ENCODE data around the gene MFSD1. TPM values are rescaled to one million over a fixed set of nuclear protein-coding genes. Genes with fewer than 3 reads are reported as not detected.

Gene MFSD1
- total and polyA plus RNA-seq, 2 of the 8 experiments (the other 6 are each of a cell fraction or from before 2014, with no cell fraction given), result 9.3 to 11.5 TPM

DNA sequence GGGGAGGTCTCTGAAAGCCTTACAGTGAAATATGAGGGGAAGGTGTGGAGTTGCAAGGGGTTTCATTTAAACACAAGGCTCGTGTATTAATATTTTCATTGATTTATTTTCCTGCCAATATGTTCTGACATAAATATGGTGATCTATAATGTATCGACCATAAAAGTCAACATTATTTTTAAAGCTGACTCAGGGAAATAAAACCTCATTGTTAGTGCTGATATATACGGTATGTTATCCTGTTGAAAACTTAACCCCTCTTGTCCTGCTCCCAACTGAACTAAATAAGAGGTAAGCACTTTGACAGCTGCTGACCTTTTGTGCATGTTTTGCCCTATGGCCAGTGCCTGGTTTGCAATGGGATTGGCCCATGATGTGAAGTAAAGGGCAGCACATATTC, 47.9 kb downstream of the MFSD1 start:
- H3K23me2 ChIP-seq (ENCODE audit: low read depth, low read length), result no peaks in the 10 kb centered on the region
- no peaks in the 10 kb centered on the region for H3K4me1 ChIP-seq (replicated peaks in 1 of 4; ENCODE audit: control insufficient read depth in 3 of 4, insufficient read depth in 4 of 4, low read length in 3 of 4)
- H2BK5ac ChIP-seq (ENCODE audit: low read depth, low read length), result no peak overlapping the region
- H3K27ac ChIP-seq (ENCODE audit: low read depth, low read length), result no peak overlapping the region
- H2BK120ac ChIP-seq (replicated peaks; ENCODE audit: low read depth, low read length), result no peak overlapping the region
- H2AK5ac ChIP-seq (ENCODE audit: low read depth, low read length), result no peak overlapping the region
- no peak overlapping the region for H2AFZ ChIP-seq (ENCODE audit: low read length)
- H4K5ac ChIP-seq (ENCODE audit: insufficient read length, low read depth, low read length), result no peak overlapping the region
- H4K91ac ChIP-seq (replicated peaks; ENCODE audit: insufficient read length, low read length), result no peak overlapping the region
- no peak overlapping the region for H3K23ac ChIP-seq (ENCODE audit: insufficient read length)
- H2BK15ac ChIP-seq (ENCODE audit: low read length), result no peak overlapping the region
- no peak overlapping the region for H4K8ac ChIP-seq (ENCODE audit: extremely low read depth, insufficient read depth, low read length)
- H2BK20ac ChIP-seq (ENCODE audit: low read length), result no peak overlapping the region
- H3K4me2 ChIP-seq (ENCODE audit: insufficient read depth in 1 of 2, low read depth in 2 of 2, low read length in 2 of 2), result no peak overlapping the region
- no peaks in the 10 kb centered on the region for H3K36me3 ChIP-seq (ENCODE audit: control insufficient read depth in 2 of 4, insufficient read depth in 4 of 4, low read length in 3 of 4)
- ChIA-PET POLR2A (ENCODE audit: partially characterized antibody) (no interaction called here), CTCF (ENCODE audit: partially characterized antibody) (interaction anchor here (1.0 to 14.4 kb wide), 4 partner anchors 402 to 537 kb away, joined by 3 to 195 read pairs (median 4); no protein-coding TSS in a partner anchor)
- FAIRE-seq (no peak), DNase-seq (ENCODE audit: low read depth in 1 of 2, low spot score in 2 of 2) (no peak)
- no peak overlapping the region for H3K9ac ChIP-seq (replicated peaks in 1 of 4; ENCODE audit: extremely low read depth in 1 of 4, low read depth in 3 of 4, low read length in 3 of 4)
- no peaks in the 10 kb centered on the region for H4K20me1 ChIP-seq (replicated peaks in 1 of 2; ENCODE audit: control insufficient read depth in 1 of 2, insufficient read depth in 2 of 2, low read length in 2 of 2)
- WGBS, 2 experiments (ENCODE audit: extremely low coverage in 1 of 2, insufficient coverage in 1 of 2, insufficient read length in 1 of 2, insufficient replicate concordance in 2 of 2, low coverage in 1 of 2, low lambda C conversion rate in 2 of 2, missing lambda C conversion rate in 1 of 2), result 95% methylated on average over 3 of the region's 3 CpGs; no CpG with 5 or more reads in 1 of the 2 experiments
- H3K14ac ChIP-seq (ENCODE audit: insufficient read length), result no peak overlapping the region
- no peak overlapping the region for H3K18ac ChIP-seq (ENCODE audit: extremely low read depth, low read length)
- no peaks in the 10 kb centered on the region for H3K27me3 ChIP-seq (replicated peaks in 1 of 4; ENCODE audit: control insufficient read depth in 3 of 4, extremely low read depth in 1 of 4, insufficient read depth in 3 of 4, low read length in 3 of 4)
- TF ChIP-seq POLR2A (IDR thresholded peaks at IDR 0.05; ENCODE audit: control extremely low read depth in 1 of 2, low read depth in 2 of 2, low read length in 2 of 2) (no peak), CBX8 (IDR thresholded peaks at IDR 0.05; ENCODE audit: borderline replicate concordance, low read depth, low read length) (no peak), SIN3A (conservative IDR thresholded peaks at IDR 0.05 in 1 of 2, IDR thresholded peaks at IDR 0.05 in 1 of 2; ENCODE audit: low read depth in 1 of 2, low read length in 2 of 2) (no peak), RXRA (IDR thresholded peaks at IDR 0.05; ENCODE audit: insufficient read depth, low read depth, low read length) (no peak), HDAC2 (IDR thresholded peaks at IDR 0.05; ENCODE audit: borderline replicate concordance in 1 of 2, low read depth in 2 of 2, low read length in 2 of 2) (no peak), JUN (IDR thresholded peaks at IDR 0.05; ENCODE audit: low read depth, low read length) (no peak), NANOG (IDR thresholded peaks at IDR 0.05; ENCODE audit: insufficient read depth, low read depth, low read length, poor library complexity, severe bottlenecking) (no peak), TCF12 (IDR thresholded peaks at IDR 0.05; ENCODE audit: low read depth, low read length) (no peak), KDM5A (IDR thresholded peaks at IDR 0.05; ENCODE audit: low read length) (no peak), CEBPB (IDR thresholded peaks at IDR 0.05; ENCODE audit: low read depth, low read length) (no peak), SP4 (IDR thresholded peaks at IDR 0.05; ENCODE audit: low read length) (no peak), KDM4A (IDR thresholded peaks at IDR 0.05; ENCODE audit: low read depth, low read length, severe bottlenecking) (no peak)
- TF ChIP-seq, protein P1, sequence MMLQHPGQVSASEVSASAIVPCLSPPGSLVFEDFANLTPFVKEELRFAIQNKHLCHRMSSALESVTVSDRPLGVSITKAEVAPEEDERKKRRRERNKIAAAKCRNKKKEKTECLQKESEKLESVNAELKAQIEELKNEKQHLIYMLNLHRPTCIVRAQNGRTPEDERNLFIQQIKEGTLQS (IDR thresholded peaks at IDR 0.05; ENCODE audit: insufficient read depth, low read depth, low read length), result no peak
- H3K79me2 ChIP-seq (ENCODE audit: control insufficient read depth in 1 of 2, insufficient read depth in 2 of 2, low read length in 2 of 2), result no peaks in the 10 kb centered on the region
- H3K9me3 ChIP-seq (ENCODE audit: insufficient read depth in 2 of 2, low read depth in 1 of 2, low read length in 1 of 2), result no peaks in the 10 kb centered on the region
- H3K56ac ChIP-seq (replicated peaks; ENCODE audit: insufficient read length, low read depth, low read length), result no peak overlapping the region
- no peak overlapping the region for H3K4me3 ChIP-seq (ENCODE audit: extremely low read depth in 1 of 4, insufficient read depth in 2 of 4, low read depth in 3 of 4, low read length in 4 of 4)
- H3K4ac ChIP-seq (replicated peaks; ENCODE audit: insufficient read length, low read depth, low read length), result no peak overlapping the region
- no peaks in the 10 kb centered on the region for H3K79me1 ChIP-seq (ENCODE audit: low read depth, low read length)
- H2BK12ac ChIP-seq (ENCODE audit: low read depth, low read length), result no peak overlapping the region

All from H1 (cell line).